ENCODE data around the gene FAF1. TPM values are rescaled to one million over a fixed set of nuclear protein-coding genes. Genes with fewer than 3 reads are reported as not detected.

FAF1 gene
- total RNA-seq, 1 experiment from 2014 or later: 14.7 TPM

DNA sequence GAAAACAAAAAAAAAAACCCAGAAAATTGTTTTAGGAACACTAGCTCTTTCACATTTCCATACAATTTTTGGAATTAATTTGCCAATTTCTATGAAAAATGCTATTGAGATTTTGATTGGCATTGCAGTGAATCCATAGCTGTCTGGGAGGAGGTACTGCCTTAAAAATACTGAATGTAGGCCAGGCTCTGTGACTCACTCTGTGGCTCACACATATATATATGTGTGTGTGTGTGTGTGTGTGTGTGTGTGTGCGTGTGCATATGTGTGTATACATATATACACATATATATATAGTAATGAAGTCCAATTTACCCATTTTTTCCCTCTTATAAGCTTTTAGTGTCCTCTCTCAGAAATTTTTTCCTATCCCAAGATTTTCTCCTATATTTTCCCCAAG is 322.6 kb downstream of the FAF1 start:
- Histone ChIP-seq H4K20me1 (ENCODE audit: low read length) (no peaks in the 10 kb centered on the region), H3K27me3 (ENCODE audit: low read length) (no peaks in the 10 kb centered on the region), H2AFZ (ENCODE audit: low read length) (no peak overlapping the region), H3K27ac (ENCODE audit: low read length) (no peak overlapping the region), H3K4me1 (ENCODE audit: insufficient read depth, low read length) (no peaks in the 10 kb centered on the region), H3K4me3 (ENCODE audit: low read length) (no peak overlapping the region), H3K9me3 (ENCODE audit: low read length) (no peaks in the 10 kb centered on the region), H3K4me2 (ENCODE audit: low read length) (no peak overlapping the region), H3K79me2 (ENCODE audit: low read length) (no peaks in the 10 kb centered on the region), H3K36me3 (ENCODE audit: low read depth, low read length) (no peaks in the 10 kb centered on the region), H3K9ac (ENCODE audit: low read length) (no peak overlapping the region), H3F3A (ENCODE audit: low read length, unreplicated experiment) (no peaks in the 10 kb centered on the region), H3K9me2 (replicated peaks; ENCODE audit: low read length) (no peaks in the 10 kb centered on the region)
- no peak; the same call in 1 of the 2 replicates for ATAC-seq
- no peak for TF ChIP-seq EZH2phosphoT487 (IDR thresholded peaks at IDR 0.05; ENCODE audit: borderline replicate concordance, low read length)
- TF ChIP-seq, protein P1, sequence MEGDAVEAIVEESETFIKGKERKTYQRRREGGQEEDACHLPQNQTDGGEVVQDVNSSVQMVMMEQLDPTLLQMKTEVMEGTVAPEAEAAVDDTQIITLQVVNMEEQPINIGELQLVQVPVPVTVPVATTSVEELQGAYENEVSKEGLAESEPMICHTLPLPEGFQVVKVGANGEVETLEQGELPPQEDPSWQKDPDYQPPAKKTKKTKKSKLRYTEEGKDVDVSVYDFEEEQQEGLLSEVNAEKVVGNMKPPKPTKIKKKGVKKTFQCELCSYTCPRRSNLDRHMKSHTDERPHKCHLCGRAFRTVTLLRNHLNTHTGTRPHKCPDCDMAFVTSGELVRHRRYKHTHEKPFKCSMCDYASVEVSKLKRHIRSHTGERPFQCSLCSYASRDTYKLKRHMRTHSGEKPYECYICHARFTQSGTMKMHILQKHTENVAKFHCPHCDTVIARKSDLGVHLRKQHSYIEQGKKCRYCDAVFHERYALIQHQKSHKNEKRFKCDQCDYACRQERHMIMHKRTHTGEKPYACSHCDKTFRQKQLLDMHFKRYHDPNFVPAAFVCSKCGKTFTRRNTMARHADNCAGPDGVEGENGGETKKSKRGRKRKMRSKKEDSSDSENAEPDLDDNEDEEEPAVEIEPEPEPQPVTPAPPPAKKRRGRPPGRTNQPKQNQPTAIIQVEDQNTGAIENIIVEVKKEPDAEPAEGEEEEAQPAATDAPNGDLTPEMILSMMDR (conservative IDR thresholded peaks at IDR 0.05; ENCODE audit: low read depth, low read length): no peak
- no peak for TF ChIP-seq EZH2 (IDR thresholded peaks at IDR 0.05; ENCODE audit: low read length, unreplicated experiment)
- intact Hi-C loops (cut with micrococcal nuclease): no loop called here
- CTCF ChIA-PET: interaction anchor here (0.6 kb wide), 1 partner anchor 67 kb away, joined by 3 read pairs; no protein-coding TSS in a partner anchor
- POLR2A ChIA-PET (ENCODE audit: unreplicated experiment): no interaction called here
- peak; percentile 18 for DNase-seq
- no TSS peak for BruUV-seq (replicated peaks)

GRCh38 chr1:50634251-50634650 is 325.8 kb downstream of the FAF1 start:
- no TSS peak for BruUV-seq (replicated peaks)
- POLR2A ChIA-PET (ENCODE audit: unreplicated experiment): no interaction called here
- DNase-seq: no peak
- Histone ChIP-seq H3K27me3 (ENCODE audit: low read length) (no peaks in the 10 kb centered on the region), H3K9me3 (ENCODE audit: low read length) (no peaks in the 10 kb centered on the region), H3K79me2 (ENCODE audit: low read length) (no peaks in the 10 kb centered on the region), H2AFZ (ENCODE audit: low read length) (no peak overlapping the region), H3K27ac (ENCODE audit: low read length) (no peak overlapping the region), H3K9ac (ENCODE audit: low read length) (no peak overlapping the region), H3K4me1 (ENCODE audit: insufficient read depth, low read length) (no peaks in the 10 kb centered on the region), H3F3A (ENCODE audit: low read length, unreplicated experiment) (no peaks in the 10 kb centered on the region), H3K4me2 (ENCODE audit: low read length) (no peak overlapping the region), H3K36me3 (ENCODE audit: low read depth, low read length) (no peaks in the 10 kb centered on the region), H3K9me2 (replicated peaks; ENCODE audit: low read length) (no peaks in the 10 kb centered on the region), H3K4me3 (ENCODE audit: low read length) (no peak overlapping the region), H4K20me1 (ENCODE audit: low read length) (no peaks in the 10 kb centered on the region)
- intact Hi-C loops (cut with micrococcal nuclease): no loop called here
- TF ChIP-seq, protein P1 (conservative IDR thresholded peaks at IDR 0.05; ENCODE audit: low read depth, low read length): no peak
- TF ChIP-seq EZH2phosphoT487 (IDR thresholded peaks at IDR 0.05; ENCODE audit: borderline replicate concordance, low read length): no peak
- no peak for TF ChIP-seq EZH2 (IDR thresholded peaks at IDR 0.05; ENCODE audit: low read length, unreplicated experiment)
- ATAC-seq: no peak
- CTCF ChIA-PET: interaction anchor here (0.6 kb wide), 1 partner anchor 50 kb away, joined by 6 read pairs; no protein-coding TSS in a partner anchor

DNA sequence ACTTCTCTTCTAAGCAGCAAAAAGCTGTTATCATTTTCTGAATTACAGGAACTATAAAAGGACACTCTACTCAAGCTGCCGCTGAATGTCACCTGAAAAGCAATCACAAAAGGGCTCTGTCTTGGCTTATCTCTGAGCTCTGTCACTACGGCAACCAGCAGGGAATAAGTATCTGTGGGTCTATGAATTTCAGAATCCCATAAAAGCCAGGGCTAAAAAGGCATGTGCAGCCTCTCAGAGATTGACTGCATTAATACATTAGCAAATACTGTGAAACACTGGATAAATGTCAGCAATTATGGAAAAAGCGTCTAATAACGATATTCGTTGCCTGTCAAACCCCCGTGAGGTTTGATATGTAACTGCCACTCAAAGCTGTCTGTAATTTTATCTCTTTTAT is 326.6 kb downstream of the FAF1 start:
- intact Hi-C loops (cut with micrococcal nuclease): no loop called here
- no TSS peak for BruUV-seq (replicated peaks)
- ATAC-seq (no peak), DNase-seq (no peak)
- Histone ChIP-seq H4K20me1 (ENCODE audit: low read length) (no peaks in the 10 kb centered on the region), H3K27ac (ENCODE audit: low read length) (no peak overlapping the region), H3K9me3 (ENCODE audit: low read length) (no peaks in the 10 kb centered on the region), H3K4me1 (ENCODE audit: insufficient read depth, low read length) (no peaks in the 10 kb centered on the region), H3K9ac (ENCODE audit: low read length) (no peak overlapping the region), H3K36me3 (ENCODE audit: low read depth, low read length) (no peaks in the 10 kb centered on the region), H3F3A (ENCODE audit: low read length, unreplicated experiment) (no peaks in the 10 kb centered on the region), H3K9me2 (replicated peaks; ENCODE audit: low read length) (no peaks in the 10 kb centered on the region), H3K79me2 (ENCODE audit: low read length) (no peaks in the 10 kb centered on the region), H3K4me2 (ENCODE audit: low read length) (no peak overlapping the region), H3K27me3 (ENCODE audit: low read length) (no peaks in the 10 kb centered on the region), H2AFZ (ENCODE audit: low read length) (no peak overlapping the region), H3K4me3 (ENCODE audit: low read length) (no peak overlapping the region)
- TF ChIP-seq, protein P1 (conservative IDR thresholded peaks at IDR 0.05; ENCODE audit: low read depth, low read length): no peak
- TF ChIP-seq EZH2phosphoT487 (IDR thresholded peaks at IDR 0.05; ENCODE audit: borderline replicate concordance, low read length) (no peak), EZH2 (IDR thresholded peaks at IDR 0.05; ENCODE audit: low read length, unreplicated experiment) (no peak)
- ChIA-PET POLR2A (ENCODE audit: unreplicated experiment) (no interaction called here), CTCF (no interaction called here)

Data from PC-3 (cell line).